Activated CD8-positive, alpha-beta memory T cell treated with anti-CD3 and anti-CD28 coated beads, Interleukin-2, amount 50 U/mL, for 48 hours (primary cell): ENCODE data around the gene MATN1.

Experiments used
- DNase-seq: peaks from one replicate; pipeline ENCODE4 v3.0.0-alpha.2; 2020

The MATN1 gene

GRCh38 chr1:30744060-30744756, 20.8 kb upstream of the MATN1 start:
- no peak for DNase-seq

GRCh38 chr1:30743584-30744059, 20.2 kb upstream of the MATN1 start:
- no peak for DNase-seq

GRCh38 chr1:30742963-30743559, 19.7 kb upstream of the MATN1 start:
- DNase-seq, result no peak

GRCh38 chr1:30742300-30742962, 19.0 kb upstream of the MATN1 start:
- no peak for DNase-seq

- no peak for DNase-seq
Observed at GRCh38 chr1:30741239-30741894, 18.0 kb upstream of the MATN1 start.

- no peak for DNase-seq
Observed at GRCh38 chr1:30740251-30741238, 17.2 kb upstream of the MATN1 start.

GRCh38 chr1:30739601-30740000, 16.2 kb upstream of the MATN1 start:
- DNase-seq, result no peak

- no peak for DNase-seq
Observed at GRCh38 chr1:30738715-30739559, 15.6 kb upstream of the MATN1 start.

GRCh38 chr1:30738040-30738714, 14.8 kb upstream of the MATN1 start:
- DNase-seq, result no peak

- no peak for DNase-seq
Observed at GRCh38 chr1:30737357-30738039, 14.1 kb upstream of the MATN1 start.

- DNase-seq, result no peak
Observed at GRCh38 chr1:30735668-30736498, 12.5 kb upstream of the MATN1 start.

GRCh38 chr1:30735124-30735523, 11.7 kb upstream of the MATN1 start:
- DNase-seq, result no peak

GRCh38 chr1:30734580-30734979, 11.2 kb upstream of the MATN1 start:
- DNase-seq, result no peak

- no peak for DNase-seq
Observed at GRCh38 chr1:30734106-30734505, 10.7 kb upstream of the MATN1 start.

- no peak for DNase-seq
Observed at GRCh38 chr1:30733493-30733892, 10.1 kb upstream of the MATN1 start.

GRCh38 chr1:30732277-30732996, 9.1 kb upstream of the MATN1 start:
- no peak for DNase-seq

- no peak for DNase-seq
Observed at GRCh38 chr1:30731806-30732276, 8.5 kb upstream of the MATN1 start.

- no peak for DNase-seq
Observed at GRCh38 chr1:30731109-30731805, 7.9 kb upstream of the MATN1 start.
